Liver (tissue), 9 donors: ENCODE measurements around the gene PKP4. TPM values are rescaled to one million over a fixed set of nuclear protein-coding genes. Genes with fewer than 3 reads are reported as not detected.

Experiments
- DNase-seq: peaks from one replicate; pipeline ENCODE4 v3.0.0-alpha.2; 2017; ENCODE audit warnings: low spot score
- H3K27ac ChIP-seq, 2 donors: one replicate each; pipeline ENCODE4 v1.7.0; 2013; ENCODE audit warnings: inconsistent platforms in 2 of 2, low read length in 2 of 2, control low read depth in 1 of 2, low read depth in 1 of 2, mild to moderate bottlenecking in 1 of 2
- H3K27me3 ChIP-seq, 4 donors: one replicate each; pipeline versions ENCODE4 v1.6.1 to v1.7.0; 2013; ENCODE audit warnings: low read length in 3 of 4, inconsistent platforms in 1 of 4, mild to moderate bottlenecking in 1 of 4, moderate library complexity in 1 of 4; ENCODE audit not compliant: control insufficient read depth in 4 of 4, insufficient read depth in 4 of 4
- H3K36me3 ChIP-seq, 4 donors: one replicate each; pipeline versions ENCODE4 v1.6.1 to v1.7.0; 2013; ENCODE audit warnings: low read length in 3 of 4, mild to moderate bottlenecking in 3 of 4, low read depth in 1 of 4, moderate library complexity in 1 of 4; ENCODE audit not compliant: control insufficient read depth in 4 of 4, insufficient read depth in 3 of 4
- H3K4me1 ChIP-seq, 4 donors: one replicate each; pipeline versions ENCODE4 v1.6.1 to v1.7.0; 2013; ENCODE audit warnings: low read length in 3 of 4, mild to moderate bottlenecking in 3 of 4, moderate library complexity in 1 of 4; ENCODE audit not compliant: control insufficient read depth in 4 of 4, insufficient read depth in 4 of 4
- H3K4me3 ChIP-seq, 3 donors: one replicate each; pipeline versions ENCODE4 v1.6.1 to v1.7.0; 2013; ENCODE audit warnings: low read length in 3 of 3, control low read depth in 1 of 3, low read depth in 1 of 3, mild to moderate bottlenecking in 1 of 3
- H3K9ac ChIP-seq, 2 donors: one replicate each; pipeline ENCODE4 v1.7.0; 2013; ENCODE audit warnings: low read length in 2 of 2, mild to moderate bottlenecking in 2 of 2, moderate library complexity in 2 of 2, control low read depth in 1 of 2, low read depth in 1 of 2
- H3K9me3 ChIP-seq, 4 donors: one replicate each; pipeline versions ENCODE4 v1.6.1 to v1.7.0; 2013; ENCODE audit warnings: low read length in 3 of 4; ENCODE audit not compliant: control insufficient read depth in 4 of 4
- EGR1 ChIP-seq, 2 donors: IDR thresholded peaks; 2 replicates each; pipeline ENCODE4 v1.6.1; 2016 to 2018; ENCODE audit warnings: antibody characterized with exemption in 2 of 2, low read depth in 2 of 2
- FOXA2 ChIP-seq: IDR thresholded peaks from 2 replicates; pipeline ENCODE4 v1.6.1; 2016; ENCODE audit warnings: antibody characterized with exemption
- GABPA ChIP-seq, 2 donors: IDR thresholded peaks in 1 of 2; conservative IDR thresholded peaks in 1 of 2; 2 replicates each; pipeline ENCODE4 v1.6.1; 2016; ENCODE audit warnings: antibody characterized with exemption in 2 of 2, mild to moderate bottlenecking in 1 of 2, moderate library complexity in 1 of 2
- HNF4A ChIP-seq, 2 donors: conservative IDR thresholded peaks; 2 replicates each; pipeline ENCODE4 v1.6.1; 2016; ENCODE audit warnings: antibody characterized with exemption in 2 of 2, mild to moderate bottlenecking in 2 of 2
- JUND ChIP-seq, 2 donors: IDR thresholded peaks; 2 replicates each; pipeline ENCODE4 v1.6.1; 2016; ENCODE audit warnings: antibody characterized with exemption in 2 of 2
- NR2F2 ChIP-seq: IDR thresholded peaks from 2 replicates; pipeline ENCODE4 v1.6.1; 2016; ENCODE audit warnings: antibody characterized with exemption
- RXRA ChIP-seq, 2 donors: IDR thresholded peaks; 2 replicates each; pipeline ENCODE4 v1.6.1; 2017 to 2018; ENCODE audit warnings: antibody characterized with exemption in 2 of 2, mild to moderate bottlenecking in 1 of 2
- SP1 ChIP-seq: IDR thresholded peaks from 2 replicates; pipeline ENCODE4 v1.6.1; 2018; ENCODE audit warnings: antibody characterized with exemption, mild to moderate bottlenecking
- TAF1 ChIP-seq: conservative IDR thresholded peaks from 2 replicates; pipeline ENCODE4 v1.6.1; 2016; ENCODE audit warnings: antibody characterized with exemption, mild to moderate bottlenecking
- YY1 ChIP-seq: IDR thresholded peaks from 2 replicates; pipeline ENCODE4 v1.6.1; 2016; ENCODE audit warnings: antibody characterized with exemption, mild to moderate bottlenecking
- ZBTB33 ChIP-seq: IDR thresholded peaks from 2 replicates; pipeline ENCODE4 v1.6.1; 2016; ENCODE audit warnings: antibody characterized with exemption
- WGBS: extraction: QIAGEN DNeasy Blood & Tissue Kit; methylation state at CpG from one replicate; pipeline ENCODE4 v1.1.7; 2013; 5-methylcytosine and 5-hydroxymethylcytosine counted together
- polyA plus RNA-seq, 2 donors: library from polyadenylated mRNA; stranded (reverse) in 1 of 2; unstranded in 1 of 2; fragments of 200-250 nt in 1 of 2; fragments of >200 nt in 1 of 2; fragmentation: Nextera tagmentation in 1 of 2; extraction: Ambion mirVana in 1 of 2; gene quantifications; one replicate each; pipeline versions ENCODE4 v1.2.1 to v1.2.3, GENCODE V29; 2013 to 2015
- total RNA-seq, 2 donors: library from RNA; depleted of rRNA; stranded (reverse); fragments of >200 nt; gene quantifications; one replicate each; pipeline ENCODE4 v1.2.3, GENCODE V29; 2014
- TF ChIP-seq, protein P1 (sequence below): fragments of 150-350 bp; IDR thresholded peaks from 2 replicates; pipeline ENCODE4 v1.5.1; 2017; ENCODE audit warnings: improper control_type of control experiment, low read depth, low read length; ENCODE audit not compliant: missing input control
- TF ChIP-seq, protein P2 (sequence below): IDR thresholded peaks from 2 replicates; pipeline ENCODE4 v1.6.1; 2016; ENCODE audit warnings: antibody characterized with exemption
- TF ChIP-seq, protein P3 (sequence below): IDR thresholded peaks from 2 replicates; pipeline ENCODE4 v1.6.1; 2016; ENCODE audit warnings: antibody characterized with exemption, mild to moderate bottlenecking
- donor health status: healthy.
- donor health status: healthy.
- donor health status: healthy.
- donor health status: healthy.
- donor health status: healthy.

PKP4 gene
- total and polyA plus RNA-seq, 4 donors, result 7.7 to 33.8 (median 19.0) TPM

DNA sequence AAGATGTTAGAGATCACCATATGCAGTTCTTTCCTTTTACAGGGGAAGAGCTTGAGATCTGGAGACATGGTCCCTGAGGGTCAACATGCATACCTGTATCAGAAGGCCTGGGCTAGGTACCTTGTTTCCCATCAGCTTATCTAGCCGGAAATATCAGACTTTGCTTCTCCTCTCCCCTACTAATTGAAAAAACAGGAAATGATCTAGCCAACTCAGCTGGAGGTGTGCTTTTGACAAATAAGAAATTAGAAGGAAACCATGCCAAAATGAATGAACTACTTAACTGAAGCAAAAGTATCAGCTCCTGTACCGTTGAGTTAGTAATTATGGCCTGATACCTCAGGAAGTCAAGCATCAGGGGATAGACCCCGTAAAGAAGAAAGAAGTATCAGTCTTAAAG, 20.4 kb downstream of the PKP4 start:
- Histone ChIP-seq H3K36me3 (peaks cover 0 to 3% (median 0%) of the 10 kb centered on the region in 4 donors), H3K27me3 (no peaks in the 10 kb centered on the region), H3K9ac (no peak overlapping the region), H3K4me3 (no peak overlapping the region), H3K9me3 (no peaks in the 10 kb centered on the region), H3K4me1 (peaks cover 0 to 5% (median 1%) of the 10 kb centered on the region in 4 donors), H3K27ac (no peak overlapping the region)
- DNase-seq, result no peak
- WGBS, result 78% methylated on average over 3 of the region's 3 CpGs
- TF ChIP-seq RXRA (IDR thresholded peaks at IDR 0.05) (no peak), ZBTB33 (no peak)
- TF ChIP-seq, protein P1, sequence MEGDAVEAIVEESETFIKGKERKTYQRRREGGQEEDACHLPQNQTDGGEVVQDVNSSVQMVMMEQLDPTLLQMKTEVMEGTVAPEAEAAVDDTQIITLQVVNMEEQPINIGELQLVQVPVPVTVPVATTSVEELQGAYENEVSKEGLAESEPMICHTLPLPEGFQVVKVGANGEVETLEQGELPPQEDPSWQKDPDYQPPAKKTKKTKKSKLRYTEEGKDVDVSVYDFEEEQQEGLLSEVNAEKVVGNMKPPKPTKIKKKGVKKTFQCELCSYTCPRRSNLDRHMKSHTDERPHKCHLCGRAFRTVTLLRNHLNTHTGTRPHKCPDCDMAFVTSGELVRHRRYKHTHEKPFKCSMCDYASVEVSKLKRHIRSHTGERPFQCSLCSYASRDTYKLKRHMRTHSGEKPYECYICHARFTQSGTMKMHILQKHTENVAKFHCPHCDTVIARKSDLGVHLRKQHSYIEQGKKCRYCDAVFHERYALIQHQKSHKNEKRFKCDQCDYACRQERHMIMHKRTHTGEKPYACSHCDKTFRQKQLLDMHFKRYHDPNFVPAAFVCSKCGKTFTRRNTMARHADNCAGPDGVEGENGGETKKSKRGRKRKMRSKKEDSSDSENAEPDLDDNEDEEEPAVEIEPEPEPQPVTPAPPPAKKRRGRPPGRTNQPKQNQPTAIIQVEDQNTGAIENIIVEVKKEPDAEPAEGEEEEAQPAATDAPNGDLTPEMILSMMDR, result no peak

DNA sequence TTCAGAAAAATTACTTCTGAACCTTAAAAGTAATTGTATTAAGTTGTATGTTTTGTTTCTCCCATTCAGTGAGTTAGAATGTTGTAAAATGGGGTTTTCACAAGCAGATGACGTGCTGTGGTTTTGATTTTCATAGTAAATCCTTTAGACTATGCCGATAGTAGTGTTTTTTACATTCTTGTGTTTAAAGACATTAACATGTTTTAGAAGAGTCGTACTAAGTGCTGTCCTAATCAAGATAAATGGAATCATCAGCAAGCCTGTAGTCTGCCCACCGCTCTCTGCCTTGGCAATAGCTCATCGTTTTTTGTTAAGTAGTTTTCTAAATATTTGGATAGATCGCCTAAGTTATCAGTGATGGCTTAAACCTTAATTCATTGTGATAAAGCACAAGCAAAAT, 21.5 kb downstream of the PKP4 start:
- H3K4me1 ChIP-seq, result peaks cover 0 to 5% (median 1%) of the 10 kb centered on the region in 4 donors
- no peaks in the 10 kb centered on the region for H3K9me3 ChIP-seq
- peaks cover 0 to 3% (median 0%) of the 10 kb centered on the region in 4 donors for H3K36me3 ChIP-seq
- TF ChIP-seq SP1 (no peak), EGR1 (IDR thresholded peaks at IDR 0.05; ENCODE audit: low read depth in 2 of 2) (no peak)
- TF ChIP-seq, protein P2, sequence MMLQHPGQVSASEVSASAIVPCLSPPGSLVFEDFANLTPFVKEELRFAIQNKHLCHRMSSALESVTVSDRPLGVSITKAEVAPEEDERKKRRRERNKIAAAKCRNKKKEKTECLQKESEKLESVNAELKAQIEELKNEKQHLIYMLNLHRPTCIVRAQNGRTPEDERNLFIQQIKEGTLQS, result no peak
- H3K27ac ChIP-seq, result no peak overlapping the region
- no peak for DNase-seq
- H3K4me3 ChIP-seq, result no peak overlapping the region
- H3K27me3 ChIP-seq, result no peaks in the 10 kb centered on the region
- H3K9ac ChIP-seq, result no peak overlapping the region
- 78% methylated on average over 6 of the region's 6 CpGs for WGBS

- 76% methylated on average over 1 of the region's 1 CpG for WGBS
- Histone ChIP-seq H3K4me1 (peaks cover 0 to 5% (median 1%) of the 10 kb centered on the region in 4 donors), H3K27me3 (no peaks in the 10 kb centered on the region), H3K9me3 (no peaks in the 10 kb centered on the region), H3K36me3 (peaks cover 0 to 3% (median 0%) of the 10 kb centered on the region in 4 donors), H3K4me3 (no peak overlapping the region), H3K9ac (no peak overlapping the region), H3K27ac (no peak overlapping the region)
- no peak for DNase-seq
- TF ChIP-seq GABPA (IDR thresholded peaks at IDR 0.05 in 1 of 2, conservative IDR thresholded peaks at IDR 0.05 in 1 of 2) (no peak), HNF4A (conservative IDR thresholded peaks at IDR 0.05) (no peak), FOXA2 (no peak), EGR1 (IDR thresholded peaks at IDR 0.05; ENCODE audit: low read depth in 2 of 2) (no peak), TAF1 (no peak), YY1 (no peak), JUND (IDR thresholded peaks at IDR 0.05) (no peak), ZBTB33 (no peak), NR2F2 (no peak), SP1 (no peak)
- TF ChIP-seq, protein P1, result no peak
- TF ChIP-seq, protein P2, result no peak
- TF ChIP-seq, protein P3, sequence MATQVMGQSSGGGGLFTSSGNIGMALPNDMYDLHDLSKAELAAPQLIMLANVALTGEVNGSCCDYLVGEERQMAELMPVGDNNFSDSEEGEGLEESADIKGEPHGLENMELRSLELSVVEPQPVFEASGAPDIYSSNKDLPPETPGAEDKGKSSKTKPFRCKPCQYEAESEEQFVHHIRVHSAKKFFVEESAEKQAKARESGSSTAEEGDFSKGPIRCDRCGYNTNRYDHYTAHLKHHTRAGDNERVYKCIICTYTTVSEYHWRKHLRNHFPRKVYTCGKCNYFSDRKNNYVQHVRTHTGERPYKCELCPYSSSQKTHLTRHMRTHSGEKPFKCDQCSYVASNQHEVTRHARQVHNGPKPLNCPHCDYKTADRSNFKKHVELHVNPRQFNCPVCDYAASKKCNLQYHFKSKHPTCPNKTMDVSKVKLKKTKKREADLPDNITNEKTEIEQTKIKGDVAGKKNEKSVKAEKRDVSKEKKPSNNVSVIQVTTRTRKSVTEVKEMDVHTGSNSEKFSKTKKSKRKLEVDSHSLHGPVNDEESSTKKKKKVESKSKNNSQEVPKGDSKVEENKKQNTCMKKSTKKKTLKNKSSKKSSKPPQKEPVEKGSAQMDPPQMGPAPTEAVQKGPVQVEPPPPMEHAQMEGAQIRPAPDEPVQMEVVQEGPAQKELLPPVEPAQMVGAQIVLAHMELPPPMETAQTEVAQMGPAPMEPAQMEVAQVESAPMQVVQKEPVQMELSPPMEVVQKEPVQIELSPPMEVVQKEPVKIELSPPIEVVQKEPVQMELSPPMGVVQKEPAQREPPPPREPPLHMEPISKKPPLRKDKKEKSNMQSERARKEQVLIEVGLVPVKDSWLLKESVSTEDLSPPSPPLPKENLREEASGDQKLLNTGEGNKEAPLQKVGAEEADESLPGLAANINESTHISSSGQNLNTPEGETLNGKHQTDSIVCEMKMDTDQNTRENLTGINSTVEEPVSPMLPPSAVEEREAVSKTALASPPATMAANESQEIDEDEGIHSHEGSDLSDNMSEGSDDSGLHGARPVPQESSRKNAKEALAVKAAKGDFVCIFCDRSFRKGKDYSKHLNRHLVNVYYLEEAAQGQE, result no peak
These were observed 22.1 kb downstream of the PKP4 start for GRCh38 chr2:158478816-158479215.
